ENCODE results near the gene TMEM121. TPM values are rescaled to one million over a fixed set of nuclear protein-coding genes. Genes with fewer than 3 reads are reported as not detected.

Gene TMEM121
- total RNA-seq, 1 donor from 2014 or later = 3.9 TPM

- DNase-seq (ENCODE audit: low read depth) = no peak
Measured at GRCh38 chr14:105497671-105498429, 28.5 kb upstream of the TMEM121 start.

GRCh38 chr14:105498430-105499255, 27.7 kb upstream of the TMEM121 start:
- no peak for DNase-seq (ENCODE audit: low read depth)

- DNase-seq (ENCODE audit: low read depth) = no peak
Measured at GRCh38 chr14:105499256-105500035, 26.9 kb upstream of the TMEM121 start.

- DNase-seq (ENCODE audit: low read depth) = no peak
Measured at GRCh38 chr14:105500036-105500725, 26.2 kb upstream of the TMEM121 start.

GRCh38 chr14:105500726-105501101, 25.7 kb upstream of the TMEM121 start:
- no peak for DNase-seq (ENCODE audit: low read depth)

GRCh38 chr14:105501504-105502291, 24.7 kb upstream of the TMEM121 start:
- DNase-seq (ENCODE audit: low read depth) = no peak

- DNase-seq (ENCODE audit: low read depth) = no peak
Measured at GRCh38 chr14:105502446-105503295, 23.7 kb upstream of the TMEM121 start.

GRCh38 chr14:105503296-105503640, 23.1 kb upstream of the TMEM121 start:
- DNase-seq (ENCODE audit: low read depth) = no peak

GRCh38 chr14:105503935-105504692, 22.3 kb upstream of the TMEM121 start:
- no peak for DNase-seq (ENCODE audit: low read depth)

- DNase-seq (ENCODE audit: low read depth) = no peak
Measured at GRCh38 chr14:105505101-105505500, 21.3 kb upstream of the TMEM121 start.

- no peak for DNase-seq (ENCODE audit: low read depth)
Measured at GRCh38 chr14:105507247-105507646, 19.1 kb upstream of the TMEM121 start.

GRCh38 chr14:105508069-105508468, 18.3 kb upstream of the TMEM121 start:
- no peak for DNase-seq (ENCODE audit: low read depth)

- no peak for DNase-seq (ENCODE audit: low read depth)
Measured at GRCh38 chr14:105508601-105509000, 17.8 kb upstream of the TMEM121 start.

GRCh38 chr14:105517096-105517495, 9.3 kb upstream of the TMEM121 start:
- DNase-seq (ENCODE audit: low read depth) = no peak

GRCh38 chr14:105519946-105520698, 6.3 kb upstream of the TMEM121 start:
- DNase-seq (ENCODE audit: low read depth) = no peak

GRCh38 chr14:105525326-105525725, 1.1 kb upstream of the TMEM121 start:
- no peak for DNase-seq (ENCODE audit: low read depth)

- no peak for DNase-seq (ENCODE audit: low read depth)
Measured at GRCh38 chr14:105526776-105527380, 495 bp downstream of the TMEM121 start.
